MG63 (cell line): ENCODE measurements around the gene PPA2. TPM values are rescaled to one million over a fixed set of nuclear protein-coding genes. Genes with fewer than 3 reads are reported as not detected.

Experiments
- DNase-seq: peaks from one replicate; pipeline ENCODE4 v3.0.0-alpha.2; 2020
- H3K27me3 ChIP-seq: fragments of 250-450 bp; sonication (Bioruptor Pico); 2 replicates; pipeline ENCODE4 v1.5.1; 2020; ENCODE audit warnings: mild to moderate bottlenecking, moderate library complexity
- H3K36me3 ChIP-seq: fragments of 250-450 bp; sonication (Bioruptor Pico); 2 replicates; pipeline ENCODE4 v1.5.1; 2020; ENCODE audit warnings: mild to moderate bottlenecking, moderate library complexity
- H3K4me3 ChIP-seq: fragments of 250-450 bp; sonication (Bioruptor Pico); 2 replicates; pipeline ENCODE4 v1.5.1; 2020; ENCODE audit warnings: mild to moderate bottlenecking, moderate library complexity
- H3K9me3 ChIP-seq: fragments of 250-450 bp; sonication (Bioruptor Pico); 2 replicates; pipeline ENCODE4 v1.5.1; 2020; ENCODE audit warnings: mild to moderate bottlenecking, moderate library complexity
- total RNA-seq: library from RNA; depleted of rRNA; stranded (reverse); fragments of >200 nt; shearing (Covaris generic); gene quantifications from 2 replicates; pipeline ENCODE4 v1.2.3, GENCODE V29; 2014; ENCODE audit warnings: low replicate concordance; rRNA removed

The PPA2 gene
- 122 and 247 TPM in 2 replicates for total RNA-seq

- DNase-seq, result peak; percentile 84
- Histone ChIP-seq H3K9me3 (no peaks in the 10 kb centered on the region), H3K36me3 (no peaks in the 10 kb centered on the region; the same call in 1 of the 2 replicates), H3K27me3 (no peaks in the 10 kb centered on the region), H3K4me3 (peak within 1 kb of the TSS; percentile 91)
Measured at GRCh38 chr4:105473324-105474098, at the start of gene PPA2. TSS of gene PPA2 (minus strand) at chr4:105474062. CDS start at chr4:105474050, 12 bp downstream.

- no peaks in the 10 kb centered on the region for H3K36me3 ChIP-seq
- no peaks in the 10 kb centered on the region for H3K9me3 ChIP-seq
- no peaks in the 10 kb centered on the region for H3K27me3 ChIP-seq
- no peak overlapping the region for H3K4me3 ChIP-seq
- DNase-seq, result no peak
Measured at GRCh38 chr4:105520819-105521790, 47.2 kb upstream of the PPA2 start.

GRCh38 chr4:105510245-105510644 lies 36.4 kb upstream of the PPA2 start:
- no peak for DNase-seq
- Histone ChIP-seq H3K27me3 (no peaks in the 10 kb centered on the region), H3K36me3 (no peaks in the 10 kb centered on the region), H3K4me3 (no peak overlapping the region), H3K9me3 (no peaks in the 10 kb centered on the region)

- no peaks in the 10 kb centered on the region for H3K9me3 ChIP-seq
- H3K4me3 ChIP-seq, result no peak overlapping the region
- H3K36me3 ChIP-seq, result no peaks in the 10 kb centered on the region
- DNase-seq, result no peak
- H3K27me3 ChIP-seq, result no peaks in the 10 kb centered on the region
Measured at GRCh38 chr4:105509714-105510113, 35.9 kb upstream of the PPA2 start.

GRCh38 chr4:105509291-105509690 lies 35.4 kb upstream of the PPA2 start:
- DNase-seq, result no peak
- H3K9me3 ChIP-seq, result no peaks in the 10 kb centered on the region
- H3K36me3 ChIP-seq, result no peaks in the 10 kb centered on the region
- no peak overlapping the region for H3K4me3 ChIP-seq
- H3K27me3 ChIP-seq, result no peaks in the 10 kb centered on the region

GRCh38 chr4:105504744-105505143 lies 30.9 kb upstream of the PPA2 start:
- Histone ChIP-seq H3K9me3 (no peaks in the 10 kb centered on the region), H3K27me3 (no peaks in the 10 kb centered on the region), H3K4me3 (no peak overlapping the region), H3K36me3 (no peaks in the 10 kb centered on the region)
- DNase-seq, result no peak

GRCh38 chr4:105503484-105503883 lies 29.6 kb upstream of the PPA2 start:
- no peak overlapping the region for H3K4me3 ChIP-seq

GRCh38 chr4:105496899-105497298 lies 23.0 kb upstream of the PPA2 start:
- DNase-seq, result no peak
- Histone ChIP-seq H3K9me3 (no peaks in the 10 kb centered on the region), H3K36me3 (no peaks in the 10 kb centered on the region), H3K4me3 (no peak overlapping the region), H3K27me3 (no peaks in the 10 kb centered on the region)

More at GRCh38 chr4:105503484-105503883, 29.6 kb upstream of the PPA2 start:
- H3K27me3 ChIP-seq, result no peaks in the 10 kb centered on the region
- H3K9me3 ChIP-seq, result no peaks in the 10 kb centered on the region
- H3K36me3 ChIP-seq, result no peaks in the 10 kb centered on the region
- no peak for DNase-seq

- Histone ChIP-seq H3K4me3 (no peak overlapping the region), H3K36me3 (no peaks in the 10 kb centered on the region), H3K27me3 (no peaks in the 10 kb centered on the region), H3K9me3 (no peaks in the 10 kb centered on the region)
- no peak for DNase-seq
Measured at GRCh38 chr4:105495667-105496066, 21.8 kb upstream of the PPA2 start.

GRCh38 chr4:105490523-105490922 lies 16.7 kb upstream of the PPA2 start:
- no peak for DNase-seq
- Histone ChIP-seq H3K4me3 (no peak overlapping the region), H3K9me3 (no peaks in the 10 kb centered on the region), H3K27me3 (no peaks in the 10 kb centered on the region), H3K36me3 (no peaks in the 10 kb centered on the region)

- DNase-seq, result no peak
Measured at GRCh38 chr4:105483840-105484239, 10.0 kb upstream of the PPA2 start.

GRCh38 chr4:105474099-105474518 lies 247 bp upstream of the PPA2 start:
- DNase-seq, result peak; percentile 79
- H3K36me3 ChIP-seq, result no peaks in the 10 kb centered on the region; the same call in 1 of the 2 replicates
- no peaks in the 10 kb centered on the region for H3K9me3 ChIP-seq
- H3K27me3 ChIP-seq, result no peaks in the 10 kb centered on the region
- H3K4me3 ChIP-seq, result peak overlapping the region; percentile 91

More at GRCh38 chr4:105483840-105484239, 10.0 kb upstream of the PPA2 start:
- Histone ChIP-seq H3K9me3 (no peaks in the 10 kb centered on the region), H3K36me3 (no peaks in the 10 kb centered on the region), H3K27me3 (no peaks in the 10 kb centered on the region), H3K4me3 (no peak overlapping the region)

GRCh38 chr4:105472871-105473323 lies 965 bp downstream of the PPA2 start:
- Histone ChIP-seq H3K27me3 (no peaks in the 10 kb centered on the region), H3K4me3 (peak overlapping the region; percentile 91), H3K36me3 (no peaks in the 10 kb centered on the region; the same call in 1 of the 2 replicates), H3K9me3 (no peaks in the 10 kb centered on the region)
- no peak for DNase-seq

GRCh38 chr4:105471566-105472176 lies 2.2 kb downstream of the PPA2 start:
- peak overlapping the region; percentile 19 for H3K4me3 ChIP-seq

GRCh38 chr4:105470766-105471165 lies 3.1 kb downstream of the PPA2 start:
- no peak for DNase-seq
- Histone ChIP-seq H3K27me3 (no peaks in the 10 kb centered on the region), H3K36me3 (no peaks in the 10 kb centered on the region; the same call in 1 of the 2 replicates), H3K9me3 (no peaks in the 10 kb centered on the region), H3K4me3 (no peak overlapping the region)

More at GRCh38 chr4:105471566-105472176, 2.2 kb downstream of the PPA2 start:
- Histone ChIP-seq H3K27me3 (no peaks in the 10 kb centered on the region), H3K9me3 (no peaks in the 10 kb centered on the region), H3K36me3 (no peaks in the 10 kb centered on the region; the same call in 1 of the 2 replicates)
- DNase-seq, result peak; percentile 47

- no peaks in the 10 kb centered on the region; the same call in 1 of the 2 replicates for H3K36me3 ChIP-seq
- H3K9me3 ChIP-seq, result no peaks in the 10 kb centered on the region
- H3K27me3 ChIP-seq, result no peaks in the 10 kb centered on the region
- no peak for DNase-seq
- no peak overlapping the region for H3K4me3 ChIP-seq
Measured at GRCh38 chr4:105469736-105470135, 4.1 kb downstream of the PPA2 start.
